DND-41 (cell line): ENCODE results near the gene ATP23.

Experiments
- ATAC-seq: fragments of 200-7000 bp; cut with Tn5 transposase; 3 replicates; pipeline ENCODE4 v1.9.1; 2021; ENCODE audit warnings: low read depth; ENCODE audit not compliant: insufficient read depth
- DNase-seq: peaks from one replicate; pipeline ENCODE4 v3.0.0-alpha.2; 2020
- H2AFZ ChIP-seq: 2 replicates; pipeline ENCODE4 v1.6.0; 2012; ENCODE audit warnings: low read depth, low read length
- H3K27ac ChIP-seq: 2 replicates; pipeline ENCODE4 v1.5.1; 2012; ENCODE audit warnings: low read length, inconsistent platforms
- H3K27me3 ChIP-seq: fragments of 200-600 bp; sonication (generic); 2 replicates; pipeline ENCODE4 v1.6.0; 2012; ENCODE audit warnings: low read length, mild to moderate bottlenecking, inconsistent platforms; ENCODE audit not compliant: insufficient read depth, poor library complexity
- H3K36me3 ChIP-seq: 2 replicates; pipeline ENCODE4 v1.5.1; 2012; ENCODE audit warnings: low read length, inconsistent platforms; ENCODE audit not compliant: insufficient read depth
- H3K4me1 ChIP-seq: 2 replicates; pipeline ENCODE4 v1.5.1; 2012; ENCODE audit warnings: mild to moderate bottlenecking, low read length; ENCODE audit not compliant: insufficient read depth
- H3K4me2 ChIP-seq: 2 replicates; pipeline ENCODE4 v1.6.0; 2012; ENCODE audit warnings: mild to moderate bottlenecking, moderate library complexity, low read length, inconsistent platforms; ENCODE audit not compliant: insufficient read depth
- H3K4me3 ChIP-seq, 2 experiments: fragments of 200-600 bp in 1 of 2; shearing (Covaris generic) in 1 of 2; 2 replicates each; pipeline ENCODE4 v1.5.1; 2012 to 2016; ENCODE audit warnings: inconsistent platforms in 2 of 2, low read length in 2 of 2, mild to moderate bottlenecking in 2 of 2, low read depth in 1 of 2, moderate library complexity in 1 of 2
- H3K79me2 ChIP-seq: 2 replicates; pipeline ENCODE4 v1.6.0; 2012; ENCODE audit warnings: low read length, inconsistent platforms; ENCODE audit not compliant: insufficient read depth
- H3K9ac ChIP-seq: 2 replicates; pipeline ENCODE4 v1.6.0; 2012; ENCODE audit warnings: low read depth, mild to moderate bottlenecking, inconsistent platforms, low read length, moderate library complexity
- H3K9me3 ChIP-seq: 2 replicates; pipeline ENCODE4 v1.5.1; 2012; ENCODE audit warnings: low read length, moderate library complexity, mild to moderate bottlenecking, inconsistent platforms; ENCODE audit not compliant: insufficient read depth, severe bottlenecking
- H4K20me1 ChIP-seq: 2 replicates; pipeline ENCODE4 v1.6.0; 2012; ENCODE audit warnings: low read length; ENCODE audit not compliant: insufficient read depth
- CTCF ChIP-seq: IDR thresholded peaks from 2 replicates; pipeline ENCODE4 v1.5.1; 2012; ENCODE audit warnings: borderline replicate concordance, low read length, moderate library complexity, mild to moderate bottlenecking; ENCODE audit not compliant: poor library complexity, severe bottlenecking; ENCODE audit errors: extremely low read depth
- EZH2 ChIP-seq: IDR thresholded peaks from 3 replicates; pipeline ENCODE4 v1.6.1; 2012; ENCODE audit warnings: borderline replicate concordance, low read depth, mild to moderate bottlenecking, moderate library complexity, low read length, inconsistent platforms; ENCODE audit not compliant: severe bottlenecking

The ATP23 gene

DNA sequence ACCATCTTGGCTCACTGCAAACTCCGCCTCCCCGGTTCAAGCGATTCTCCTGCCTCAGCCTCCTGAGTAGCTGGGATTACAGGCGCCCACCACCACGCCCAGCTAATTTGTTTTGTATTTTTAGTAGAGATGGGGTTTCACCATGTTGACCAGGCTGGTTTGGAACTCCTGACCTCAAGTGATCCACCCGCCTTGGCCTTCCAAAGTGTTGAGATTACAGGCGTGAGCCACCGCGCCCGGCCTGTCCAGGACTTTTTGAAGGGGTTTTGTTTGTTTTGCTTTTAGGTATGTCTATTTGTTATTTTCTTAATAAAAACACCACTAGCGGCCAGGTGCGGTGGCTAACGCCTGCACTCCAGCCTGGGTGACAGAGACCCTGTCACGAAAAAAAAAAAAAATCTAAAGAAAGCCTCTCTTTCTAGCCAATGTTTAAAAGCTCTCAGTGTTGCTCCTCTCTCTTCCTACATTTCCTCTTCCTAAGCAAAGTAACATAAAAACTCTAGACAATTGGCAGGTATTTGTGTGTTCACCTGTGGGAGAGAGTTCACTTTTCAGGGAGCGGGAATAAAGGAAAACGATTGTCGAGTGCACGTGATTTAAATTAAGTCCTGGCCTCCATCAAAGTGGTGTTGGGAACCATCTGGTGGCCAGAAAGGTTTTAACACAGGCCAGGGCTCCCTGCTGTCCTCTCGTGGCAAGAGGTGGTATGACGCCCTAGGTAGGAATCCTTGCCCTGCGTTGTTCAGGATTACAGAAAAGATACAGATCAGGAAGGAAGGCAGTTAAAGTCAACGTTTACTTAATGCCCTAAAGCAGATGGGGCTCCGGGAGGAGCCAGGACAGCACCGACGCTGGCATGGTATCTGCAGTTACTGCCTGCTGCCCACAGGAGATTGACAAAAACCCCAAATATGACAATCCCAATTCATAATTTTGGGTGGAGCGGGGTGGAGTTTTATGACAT, 36.2 kb upstream of the ATP23 start:
- peaks cover 2% of the 10 kb centered on the region for H3K27me3 ChIP-seq
- no peak overlapping the region for H3K9ac ChIP-seq
- H3K36me3 ChIP-seq, result no peaks in the 10 kb centered on the region
- H4K20me1 ChIP-seq, result no peaks in the 10 kb centered on the region
- H3K9me3 ChIP-seq, result no peaks in the 10 kb centered on the region
- peak; percentile 96 for ATAC-seq
- DNase-seq, result peak; percentile 88
- H3K79me2 ChIP-seq, result no peaks in the 10 kb centered on the region
- H2AFZ ChIP-seq, result peak overlapping the region; percentile 86
- H3K4me1 ChIP-seq, result peaks cover 8% of the 10 kb centered on the region
- no peak overlapping the region for H3K4me3 ChIP-seq
- H3K4me2 ChIP-seq, result peak overlapping the region; percentile 54
- TF ChIP-seq CTCF (peak; percentile 100), EZH2 (no peak)
- peak overlapping the region; percentile 40; the same call in 1 of the 2 replicates for H3K27ac ChIP-seq

- Histone ChIP-seq H3K9ac (no peak overlapping the region), H3K4me3 (no peak overlapping the region), H3K27ac (no peak overlapping the region), H3K9me3 (no peaks in the 10 kb centered on the region), H3K27me3 (peaks cover 2% of the 10 kb centered on the region), H2AFZ (0 out of 2 replicates have a peak overlapping the region, but pooled peaks have one; percentile 22), H4K20me1 (no peaks in the 10 kb centered on the region), H3K4me1 (peaks cover 8% of the 10 kb centered on the region), H3K79me2 (no peaks in the 10 kb centered on the region), H3K4me2 (peak overlapping the region; percentile 54; the same call in 1 of the 2 replicates), H3K36me3 (no peaks in the 10 kb centered on the region)
- ATAC-seq, result no peak
- no peak for TF ChIP-seq CTCF
- no peak for TF ChIP-seq EZH2
- no peak for DNase-seq
These were observed 35.4 kb upstream of the ATP23 start for GRCh38 chr12:57905812-57906475.

DNA sequence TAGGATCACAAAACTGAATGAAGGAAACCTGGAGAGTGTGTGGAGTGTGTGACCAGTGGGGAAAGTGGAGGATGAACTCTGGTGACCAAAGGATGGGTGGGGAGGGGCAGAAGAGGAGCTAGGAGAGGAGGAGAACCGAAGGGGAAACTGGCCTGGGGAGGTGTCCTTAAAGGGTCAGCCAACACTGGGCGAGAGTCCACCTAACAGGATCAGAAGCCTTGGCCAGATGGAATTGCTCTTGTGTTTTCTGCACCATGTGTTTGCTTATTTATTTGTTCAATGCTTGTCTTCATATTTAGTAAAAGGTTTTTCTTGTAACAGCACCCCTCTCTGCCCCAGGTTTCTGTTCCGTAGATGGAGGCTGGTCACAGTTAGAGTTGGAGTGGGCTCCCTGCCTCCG, 34.5 kb upstream of the ATP23 start:
- ATAC-seq, result no peak
- TF ChIP-seq EZH2, result no peak
- TF ChIP-seq CTCF, result no peak

More for the DNA sequence above, 34.5 kb upstream of the ATP23 start:
- peaks cover 2% of the 10 kb centered on the region for H3K27me3 ChIP-seq
- H3K4me1 ChIP-seq, result peaks cover 8% of the 10 kb centered on the region
- no peak overlapping the region for H3K4me2 ChIP-seq
- H2AFZ ChIP-seq, result no peak overlapping the region
- H3K27ac ChIP-seq, result no peak overlapping the region
- H3K9ac ChIP-seq, result no peak overlapping the region
- no peak overlapping the region for H3K4me3 ChIP-seq
- H3K9me3 ChIP-seq, result no peaks in the 10 kb centered on the region
- DNase-seq, result no peak
- no peaks in the 10 kb centered on the region for H3K36me3 ChIP-seq
- no peaks in the 10 kb centered on the region for H4K20me1 ChIP-seq
- no peaks in the 10 kb centered on the region for H3K79me2 ChIP-seq
